A172 (cell line): ENCODE results near the gene RYR3. TPM values are rescaled to one million over a fixed set of nuclear protein-coding genes. Genes with fewer than 3 reads are reported as not detected.
A peak's percentile ranks its signal among the peaks of the same experiment; 100 is the strongest.
"Not testable (repeated sequence)": the region's sequence is repeated elsewhere in the genome, so short reads cannot be mapped to it uniquely, and the experiment has no call there.

Source experiments
- DNase-seq: peaks from one replicate; pipeline ENCODE4 v3.0.0-alpha.2; 2015; ENCODE audit warnings: low spot score
- total RNA-seq: library from RNA; depleted of rRNA; stranded (reverse); fragments of >200 nt; shearing (Covaris generic); gene quantifications from 2 replicates; pipeline ENCODE4 v1.2.3, GENCODE V29; 2014

RYR3 gene
- total RNA-seq, 1 experiment from 2014 or later = not detected

- no peak for DNase-seq
Observed at GRCh38 chr15:33754242-33754641, 443.5 kb downstream of the RYR3 start.

DNA sequence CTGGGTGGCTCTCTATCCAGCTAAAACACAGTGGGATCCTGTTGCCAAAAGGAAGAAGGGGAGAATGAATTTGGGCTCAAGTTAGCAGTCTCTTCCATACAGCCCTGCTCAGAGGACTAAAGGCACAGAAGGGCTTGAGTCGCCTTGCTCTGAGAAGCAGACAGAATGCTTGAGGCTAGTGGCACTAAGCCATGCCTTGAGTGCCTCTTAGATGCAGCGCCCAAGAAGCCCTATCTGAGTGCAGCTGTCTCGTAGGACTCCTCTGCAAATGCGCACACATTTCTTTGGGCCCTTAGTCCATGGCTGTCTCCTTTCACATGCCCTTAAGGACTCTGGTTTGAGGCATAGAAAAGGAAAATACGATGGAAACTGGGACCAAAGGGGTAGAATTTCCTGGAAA is 446.2 kb downstream of the RYR3 start:
- no peak for DNase-seq

GRCh38 chr15:33757516-33758232 is 446.9 kb downstream of the RYR3 start:
- DNase-seq = no peak

DNA sequence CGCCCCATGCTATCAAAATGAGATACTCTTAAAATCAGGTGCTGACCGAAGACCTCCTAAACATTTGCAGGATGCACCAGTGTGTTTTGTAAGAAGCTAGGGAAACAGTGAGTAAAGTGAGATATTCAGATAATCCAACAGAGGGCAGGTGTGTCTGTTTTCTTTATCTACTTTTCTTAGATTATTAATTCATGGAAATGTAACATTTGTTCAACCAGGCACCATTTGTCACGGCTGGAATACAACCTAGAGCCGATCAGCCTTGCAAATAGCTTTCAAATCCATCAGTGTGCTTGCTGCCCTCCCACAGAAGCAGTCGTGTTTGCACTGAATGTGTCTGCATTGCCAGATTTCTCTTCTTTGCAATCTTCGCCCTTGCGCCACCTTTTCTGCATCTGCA is 455.6 kb downstream of the RYR3 start:
- no peak for DNase-seq

GRCh38 chr15:33768670-33769190 is 458.0 kb downstream of the RYR3 start:
- DNase-seq = no peak

DNA sequence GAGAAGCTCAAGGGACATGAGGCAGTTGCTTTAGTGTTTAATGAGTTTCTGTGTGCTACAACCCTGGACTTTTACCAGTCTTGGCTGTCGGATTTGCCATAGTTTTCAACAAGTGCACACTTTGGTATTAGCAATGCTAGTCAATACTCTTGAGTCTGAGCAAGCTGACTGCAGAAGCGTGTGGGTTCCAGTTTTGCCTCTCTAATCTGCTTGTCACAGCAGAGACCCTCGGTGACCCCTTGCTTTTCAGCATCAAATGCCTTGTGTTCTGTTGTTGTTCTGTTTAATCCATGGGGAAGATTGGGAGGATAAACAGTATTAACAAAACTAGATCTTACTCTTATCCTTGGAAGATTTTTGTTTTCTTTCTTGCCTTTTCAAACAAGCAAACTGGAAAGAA is 463.2 kb downstream of the RYR3 start:
- no peak for DNase-seq

- no peak for DNase-seq
Observed at GRCh38 chr15:33778852-33779251, 468.1 kb downstream of the RYR3 start.

GRCh38 chr15:33780011-33780768 is 469.4 kb downstream of the RYR3 start:
- DNase-seq = no peak

DNA sequence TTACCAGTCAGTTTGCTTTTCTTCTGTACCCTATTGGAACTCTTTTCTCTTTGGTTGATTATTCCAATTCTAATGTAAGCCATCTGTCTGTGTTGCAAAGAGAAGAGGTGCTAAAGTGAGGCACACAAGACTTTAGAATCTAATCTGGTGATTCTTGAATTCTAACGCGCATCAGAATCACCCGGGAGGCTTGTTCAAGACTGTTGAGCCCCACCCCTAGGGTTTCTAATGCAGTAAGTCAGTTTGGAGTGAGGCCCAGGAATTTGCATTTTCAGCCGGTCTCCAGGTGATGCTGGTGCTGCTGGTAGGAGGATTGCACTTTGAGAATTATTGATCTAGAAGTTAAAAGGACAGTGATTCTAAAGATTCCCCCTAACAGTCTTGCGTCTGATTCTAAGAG is 472.2 kb downstream of the RYR3 start:
- DNase-seq = no peak

GRCh38 chr15:33785366-33785765 is 474.6 kb downstream of the RYR3 start:
- no peak for DNase-seq

- peak; percentile 4 for DNase-seq
Observed at GRCh38 chr15:33788906-33789540, 478.3 kb downstream of the RYR3 start.

GRCh38 chr15:33794453-33794852 is 483.7 kb downstream of the RYR3 start:
- no peak for DNase-seq

DNA sequence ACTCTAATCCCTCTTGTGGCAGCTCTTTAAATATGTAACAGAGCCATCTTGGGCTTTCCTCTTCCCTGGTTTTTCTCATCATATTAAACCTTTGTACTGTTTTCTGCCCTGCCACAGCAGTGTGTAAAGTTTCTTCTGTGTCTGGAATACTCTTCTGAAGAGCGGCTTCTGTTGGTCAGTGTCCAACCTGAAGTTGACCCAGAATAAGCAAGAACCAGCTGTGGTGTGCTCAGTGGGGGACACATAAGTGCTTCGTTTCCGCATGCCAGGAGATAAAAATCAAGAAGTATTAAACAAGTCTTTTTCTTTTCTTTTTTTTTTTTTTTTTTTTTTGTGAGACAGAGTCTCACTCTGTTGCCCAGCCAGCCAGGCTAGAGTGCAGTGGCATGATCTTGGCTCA is 484.3 kb downstream of the RYR3 start:
- no peak for DNase-seq

DNA sequence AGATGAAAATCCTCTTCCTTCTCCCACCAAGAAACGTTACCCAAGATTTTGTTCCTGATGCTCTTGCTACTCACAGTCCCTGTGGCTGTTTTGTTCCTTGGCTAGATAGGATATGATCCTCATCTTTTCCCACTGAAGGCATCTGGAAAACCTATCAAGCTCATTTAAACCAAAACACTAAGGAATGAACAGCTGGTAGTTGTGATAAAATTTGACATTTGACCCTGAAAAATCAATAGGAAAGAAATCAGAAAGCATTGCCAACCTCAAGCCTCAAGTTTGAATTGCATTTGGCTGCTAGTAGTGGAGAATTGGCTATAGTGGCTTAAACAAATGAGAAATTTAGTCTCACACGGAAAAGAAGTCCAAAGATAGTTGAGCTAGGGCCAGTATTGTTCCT is 486.9 kb downstream of the RYR3 start:
- no peak for DNase-seq

DNA sequence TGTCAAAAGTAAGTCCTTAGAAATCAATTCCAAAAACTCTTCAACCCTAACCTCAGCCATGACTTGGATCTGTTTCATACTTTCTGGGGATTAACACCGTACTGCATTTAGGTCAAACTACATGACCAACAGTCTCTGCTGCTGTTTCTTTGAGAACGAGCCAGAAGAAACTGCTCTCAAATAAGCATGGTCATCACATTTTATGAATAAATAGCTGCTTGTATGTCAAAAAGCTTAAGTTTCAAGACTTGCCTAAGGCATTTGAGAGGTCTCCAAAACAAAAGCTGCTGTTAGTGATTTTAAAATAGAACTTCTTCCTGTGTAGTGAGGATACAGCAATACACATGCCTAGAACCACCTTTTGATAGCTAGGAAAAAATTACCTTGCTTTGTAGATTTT is 491.2 kb downstream of the RYR3 start:
- DNase-seq = no peak

GRCh38 chr15:33807665-33808064 is 496.9 kb downstream of the RYR3 start:
- DNase-seq = no peak

GRCh38 chr15:33808720-33809457 is 498.1 kb downstream of the RYR3 start:
- no peak for DNase-seq

DNA sequence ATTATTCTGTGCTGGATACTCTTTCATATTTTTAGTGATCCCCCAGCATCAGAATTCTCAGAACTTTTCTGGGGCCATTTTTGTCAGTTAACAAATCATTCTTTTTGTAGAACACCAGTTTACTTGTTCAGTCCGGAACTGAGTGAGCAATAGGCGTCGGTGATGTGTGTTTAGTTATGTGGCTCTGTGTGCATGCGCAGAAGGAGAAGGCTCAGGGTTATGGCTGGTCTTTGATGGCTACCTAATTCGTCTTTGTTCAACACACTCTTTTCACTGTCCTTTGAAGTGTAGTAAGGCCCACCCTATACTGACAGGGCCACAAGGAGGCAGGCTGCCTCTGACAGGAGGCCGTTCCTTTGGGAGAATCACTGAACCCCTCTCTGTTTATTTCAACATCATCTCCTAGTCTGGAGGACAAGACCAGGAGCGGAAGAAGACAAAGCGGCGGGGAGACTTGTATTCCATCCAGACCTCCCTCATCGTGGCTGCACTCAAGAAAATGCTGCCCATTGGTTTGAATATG is 499.4 kb downstream of the RYR3 start:
- DNase-seq = no peak

DNA sequence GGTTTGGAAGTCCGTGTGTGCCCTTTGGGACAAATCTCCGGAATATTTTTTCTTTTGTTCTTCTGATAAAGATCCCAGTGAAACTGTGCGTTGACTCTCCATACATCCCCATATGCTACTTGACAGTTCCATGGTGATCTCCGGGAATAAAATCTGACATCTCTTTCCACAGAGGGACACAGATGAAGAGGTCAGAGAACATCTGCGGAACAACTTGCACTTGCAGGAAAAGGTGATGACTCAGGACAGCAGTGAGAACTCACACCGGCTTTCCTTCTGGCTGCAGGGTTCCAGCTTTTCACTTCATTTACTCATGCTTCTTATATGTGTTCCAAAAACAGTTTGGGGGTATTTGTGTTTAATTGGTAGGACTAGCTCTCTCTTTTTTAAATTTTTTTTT is 500.0 kb downstream of the RYR3 start:
- DNase-seq = no peak

DNA sequence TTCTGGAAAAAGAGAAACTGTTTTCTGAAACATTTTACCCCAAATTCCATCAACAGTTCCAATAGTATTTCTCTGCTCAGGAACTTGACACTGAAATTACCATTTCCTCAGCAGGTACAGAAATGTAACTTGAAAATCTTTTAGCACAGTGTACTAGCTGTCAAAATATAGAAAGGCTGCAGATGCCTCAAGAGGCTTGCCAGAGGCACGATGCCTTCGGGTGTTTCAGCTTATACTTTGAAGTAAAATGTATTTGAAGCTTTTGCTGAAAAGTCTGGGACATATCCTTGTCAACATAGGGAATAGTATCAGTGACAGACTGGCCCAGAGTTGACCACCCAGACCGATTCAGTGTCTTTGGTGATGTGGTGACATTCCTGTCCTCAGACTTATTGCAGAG is 503.1 kb downstream of the RYR3 start:
- no peak for DNase-seq

- DNase-seq = not testable (repeated sequence)
Observed at GRCh38 chr15:33819499-33819898, 508.7 kb downstream of the RYR3 start.

GRCh38 chr15:33822479-33822878 is 511.7 kb downstream of the RYR3 start:
- no peak for DNase-seq
